ENCODE results near the gene BBC3.
"Not testable (repeated sequence)": the region's sequence is repeated elsewhere in the genome, so short reads cannot be mapped to it uniquely, and the experiment has no call there.

BBC3 gene

DNA sequence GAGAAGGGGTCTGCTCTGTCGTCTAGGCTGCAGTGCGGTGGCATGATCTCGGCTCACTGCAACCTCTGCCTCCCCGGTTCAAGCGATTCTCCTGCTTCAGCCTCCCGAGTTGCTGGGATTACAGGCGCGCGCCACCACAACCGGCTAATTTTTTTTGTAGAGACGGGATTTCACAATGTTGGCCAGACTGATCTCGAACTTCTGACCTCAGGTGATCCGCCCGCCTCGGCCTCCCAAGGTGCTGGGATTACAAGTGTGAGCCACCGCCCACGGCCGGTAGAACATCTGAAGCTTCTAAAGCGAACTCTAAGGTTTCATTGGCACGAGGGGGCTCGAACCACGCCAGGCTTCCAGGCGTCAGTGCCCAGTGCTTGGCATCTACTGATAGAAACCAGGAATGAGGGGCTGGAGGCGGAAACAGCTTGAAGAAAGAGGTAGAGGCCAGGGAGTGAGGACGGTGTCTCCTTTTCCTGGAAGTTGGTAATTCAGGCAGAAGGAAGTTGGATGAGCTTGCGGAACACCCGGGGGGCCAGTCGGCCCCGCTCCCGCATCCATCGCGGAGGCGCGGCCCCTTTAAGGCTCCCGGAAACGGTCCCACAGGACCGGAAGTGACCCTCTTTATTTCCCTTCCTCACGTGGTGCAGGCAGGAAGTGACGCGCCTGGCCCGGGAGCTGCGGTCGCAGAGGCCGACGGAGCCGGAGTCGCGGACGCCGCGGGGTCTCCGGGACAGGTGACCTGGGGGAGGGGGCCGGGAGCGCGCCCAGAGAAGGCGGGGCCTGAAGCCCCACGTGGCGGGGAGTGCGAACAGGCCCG lies 25.1 kb upstream of the BBC3 start, which contains the start of gene CCDC9:
TSS of gene CCDC9 (plus strand) at position 647 of the 814 bp plus-strand sequence. CDS start 1,876 bp downstream, outside the sequence.
- TF ChIP-seq, protein P1, sequence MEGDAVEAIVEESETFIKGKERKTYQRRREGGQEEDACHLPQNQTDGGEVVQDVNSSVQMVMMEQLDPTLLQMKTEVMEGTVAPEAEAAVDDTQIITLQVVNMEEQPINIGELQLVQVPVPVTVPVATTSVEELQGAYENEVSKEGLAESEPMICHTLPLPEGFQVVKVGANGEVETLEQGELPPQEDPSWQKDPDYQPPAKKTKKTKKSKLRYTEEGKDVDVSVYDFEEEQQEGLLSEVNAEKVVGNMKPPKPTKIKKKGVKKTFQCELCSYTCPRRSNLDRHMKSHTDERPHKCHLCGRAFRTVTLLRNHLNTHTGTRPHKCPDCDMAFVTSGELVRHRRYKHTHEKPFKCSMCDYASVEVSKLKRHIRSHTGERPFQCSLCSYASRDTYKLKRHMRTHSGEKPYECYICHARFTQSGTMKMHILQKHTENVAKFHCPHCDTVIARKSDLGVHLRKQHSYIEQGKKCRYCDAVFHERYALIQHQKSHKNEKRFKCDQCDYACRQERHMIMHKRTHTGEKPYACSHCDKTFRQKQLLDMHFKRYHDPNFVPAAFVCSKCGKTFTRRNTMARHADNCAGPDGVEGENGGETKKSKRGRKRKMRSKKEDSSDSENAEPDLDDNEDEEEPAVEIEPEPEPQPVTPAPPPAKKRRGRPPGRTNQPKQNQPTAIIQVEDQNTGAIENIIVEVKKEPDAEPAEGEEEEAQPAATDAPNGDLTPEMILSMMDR (IDR thresholded peaks at IDR 0.05; ENCODE audit: insufficient read depth, low read length, poor library complexity, severe bottlenecking), result no peak
- Histone ChIP-seq H3K27me3 (replicated peaks; ENCODE audit: control insufficient read depth, insufficient read depth, low read length) (no peaks in the 10 kb centered on the region), H3K36me3 (ENCODE audit: control insufficient read depth, insufficient read depth, low read length) (peaks cover 8% of the 10 kb centered on the region), H3K4me3 (replicated peaks; ENCODE audit: low read depth, low read length) (peak within 1 kb of the TSS; percentile 67)
- DNase-seq (ENCODE audit: extremely low read depth, insufficient read length), result peak; percentile 97

DNA sequence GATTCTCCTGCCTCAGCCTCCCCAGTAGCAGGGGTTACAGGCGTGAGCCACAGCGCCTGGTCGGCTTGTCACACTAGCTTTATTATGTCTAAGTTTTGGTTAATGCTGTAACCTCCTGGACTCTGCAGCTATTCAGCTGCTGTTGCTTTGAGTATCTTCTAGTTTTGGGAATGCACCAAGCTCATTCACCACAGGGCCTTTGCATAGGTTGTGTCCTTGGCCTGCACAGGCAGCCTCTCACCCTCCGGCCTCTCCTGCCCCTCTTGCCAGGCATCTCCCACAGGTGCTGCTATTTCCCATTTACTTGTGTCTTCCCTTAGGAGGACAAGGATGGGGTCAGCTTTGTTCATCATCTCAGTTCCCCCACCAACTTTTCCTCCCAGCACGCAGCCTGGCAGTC lies 23.0 kb upstream of the BBC3 start:
- Histone ChIP-seq H3K4me3 (replicated peaks; ENCODE audit: low read depth, low read length) (no peak overlapping the region), H3K36me3 (ENCODE audit: control insufficient read depth, insufficient read depth, low read length) (no peaks in the 10 kb centered on the region; the same call in 1 of the 2 replicates), H3K27me3 (replicated peaks; ENCODE audit: control insufficient read depth, insufficient read depth, low read length) (no peaks in the 10 kb centered on the region)
- DNase-seq (ENCODE audit: extremely low read depth, insufficient read length), result no peak
- TF ChIP-seq, protein P1 (IDR thresholded peaks at IDR 0.05; ENCODE audit: insufficient read depth, low read length, poor library complexity, severe bottlenecking), result no peak

DNA sequence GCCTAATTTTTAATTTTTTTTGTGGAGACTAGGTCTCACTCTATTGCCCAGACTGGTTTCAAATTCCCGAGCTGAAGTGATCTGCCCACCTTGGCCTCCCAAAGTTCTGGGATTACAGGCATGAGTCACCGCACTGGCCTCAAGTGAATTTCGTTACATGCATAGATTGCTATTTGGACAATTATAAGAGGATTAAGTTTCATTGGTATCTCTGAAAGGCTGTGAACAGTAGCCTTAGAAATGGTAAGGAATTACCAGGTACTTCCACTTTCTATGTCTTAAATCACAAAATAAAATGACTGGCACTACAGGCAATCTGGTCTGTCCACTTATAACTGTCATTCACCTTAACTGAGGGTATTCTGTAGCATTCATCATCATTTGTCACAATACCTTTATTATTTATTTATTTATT lies 22.5 kb upstream of the BBC3 start:
- Histone ChIP-seq H3K27me3 (replicated peaks; ENCODE audit: control insufficient read depth, insufficient read depth, low read length) (no peaks in the 10 kb centered on the region), H3K36me3 (ENCODE audit: control insufficient read depth, insufficient read depth, low read length) (no peaks in the 10 kb centered on the region), H3K4me3 (replicated peaks; ENCODE audit: low read depth, low read length) (no peak overlapping the region)
- TF ChIP-seq, protein P1 (IDR thresholded peaks at IDR 0.05; ENCODE audit: insufficient read depth, low read length, poor library complexity, severe bottlenecking), result no peak
- no peak for DNase-seq (ENCODE audit: extremely low read depth, insufficient read length)

DNA sequence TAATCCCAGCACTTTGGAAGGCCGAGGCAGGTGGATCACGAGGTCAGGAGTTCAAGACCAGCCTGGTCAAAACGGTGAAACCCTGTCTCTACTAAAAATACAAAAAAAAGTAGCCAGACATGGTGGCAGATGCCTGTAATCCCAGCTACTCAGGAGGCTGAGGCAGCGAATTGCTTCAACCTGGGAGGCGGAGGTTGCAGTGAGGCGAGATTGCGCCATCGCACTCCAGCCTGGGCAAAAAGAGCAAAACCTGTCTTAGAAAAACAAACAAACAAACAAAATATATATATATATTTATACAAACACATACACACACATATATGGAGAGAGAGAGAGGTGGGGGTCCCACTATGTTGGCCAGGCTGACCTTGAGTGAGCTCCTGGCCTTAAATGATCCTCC lies 22.0 kb upstream of the BBC3 start:
- H3K4me3 ChIP-seq (replicated peaks; ENCODE audit: low read depth, low read length); H3K27me3 ChIP-seq (replicated peaks; ENCODE audit: control insufficient read depth, insufficient read depth, low read length); H3K36me3 ChIP-seq (ENCODE audit: control insufficient read depth, insufficient read depth, low read length); DNase-seq (ENCODE audit: extremely low read depth, insufficient read length): not testable (repeated sequence)

DNA sequence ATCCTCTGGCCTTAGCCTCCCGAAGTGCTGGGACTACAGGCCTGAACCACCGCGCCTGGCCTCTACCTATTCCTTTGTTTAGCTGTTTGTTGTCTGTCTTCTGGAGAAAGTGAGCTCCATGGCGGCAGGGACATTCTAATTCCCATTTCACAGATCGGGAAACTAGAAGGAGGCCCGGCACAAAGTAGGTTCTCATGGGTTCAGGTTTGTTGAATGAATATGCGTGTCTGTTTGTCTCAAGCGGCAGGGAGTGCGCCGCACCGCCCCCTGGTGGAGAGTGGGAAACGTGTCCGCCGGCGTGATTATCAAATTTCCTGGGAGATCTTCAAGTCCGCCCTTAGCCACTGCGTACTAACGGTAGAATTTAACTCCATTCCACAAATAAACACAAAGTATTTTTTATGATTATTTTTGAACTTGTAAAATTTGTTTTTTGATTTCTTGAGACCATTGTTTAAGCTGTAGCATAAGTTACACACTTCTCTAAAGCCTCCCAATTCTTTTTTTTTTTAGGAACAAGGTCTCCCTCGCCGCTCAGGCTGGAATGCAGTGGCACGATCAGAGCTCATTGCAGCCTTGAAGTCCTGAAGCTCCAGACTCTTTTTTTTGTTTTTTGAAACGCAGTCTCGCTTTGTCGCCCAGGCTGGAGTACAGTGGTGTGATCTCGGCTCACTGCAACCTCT lies 16.4 kb upstream of the BBC3 start:
- TF ChIP-seq, protein P1 (IDR thresholded peaks at IDR 0.05; ENCODE audit: insufficient read depth, low read length, poor library complexity, severe bottlenecking), result peak; percentile 84
- H3K4me3 ChIP-seq (replicated peaks; ENCODE audit: low read depth, low read length), result no peak overlapping the region
- H3K27me3 ChIP-seq (replicated peaks; ENCODE audit: control insufficient read depth, insufficient read depth, low read length), result no peaks in the 10 kb centered on the region
- DNase-seq (ENCODE audit: extremely low read depth, insufficient read length), result peak; percentile 75
- no peaks in the 10 kb centered on the region for H3K36me3 ChIP-seq (ENCODE audit: control insufficient read depth, insufficient read depth, low read length)

Data from GM06990 (cell line).